ENCODE data around the gene FBXO40. TPM values are rescaled to one million over a fixed set of nuclear protein-coding genes. Genes with fewer than 3 reads are reported as not detected.

Gene FBXO40
- total RNA-seq, 1 donor from 2014 or later, result not detected

DNA sequence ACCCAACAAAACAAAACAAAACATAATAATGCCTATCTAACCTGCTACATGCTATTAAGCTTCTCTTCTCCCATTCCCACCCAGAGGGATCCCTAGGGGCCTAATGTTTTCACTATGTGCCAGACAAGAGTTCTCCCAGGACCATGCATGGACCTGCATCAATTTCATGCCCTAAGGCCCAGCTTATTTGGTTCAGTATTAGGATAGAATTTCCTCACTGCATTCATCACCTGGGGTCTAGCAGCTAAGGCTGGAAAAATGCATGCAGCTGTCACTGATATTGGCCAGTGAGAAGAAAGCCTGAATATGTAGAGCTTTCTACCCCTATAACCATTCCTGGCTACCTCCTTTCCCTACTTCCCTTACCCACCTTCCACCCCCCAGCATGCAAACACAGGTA, 69.6 kb downstream of the FBXO40 start:
- no peak overlapping the region for H3K4me3 ChIP-seq (ENCODE audit: low read depth, low read length)
- peaks cover 2% of the 10 kb centered on the region for H3K36me3 ChIP-seq (ENCODE audit: control insufficient read depth, insufficient read depth, low read length)
- TF ChIP-seq, protein P1, sequence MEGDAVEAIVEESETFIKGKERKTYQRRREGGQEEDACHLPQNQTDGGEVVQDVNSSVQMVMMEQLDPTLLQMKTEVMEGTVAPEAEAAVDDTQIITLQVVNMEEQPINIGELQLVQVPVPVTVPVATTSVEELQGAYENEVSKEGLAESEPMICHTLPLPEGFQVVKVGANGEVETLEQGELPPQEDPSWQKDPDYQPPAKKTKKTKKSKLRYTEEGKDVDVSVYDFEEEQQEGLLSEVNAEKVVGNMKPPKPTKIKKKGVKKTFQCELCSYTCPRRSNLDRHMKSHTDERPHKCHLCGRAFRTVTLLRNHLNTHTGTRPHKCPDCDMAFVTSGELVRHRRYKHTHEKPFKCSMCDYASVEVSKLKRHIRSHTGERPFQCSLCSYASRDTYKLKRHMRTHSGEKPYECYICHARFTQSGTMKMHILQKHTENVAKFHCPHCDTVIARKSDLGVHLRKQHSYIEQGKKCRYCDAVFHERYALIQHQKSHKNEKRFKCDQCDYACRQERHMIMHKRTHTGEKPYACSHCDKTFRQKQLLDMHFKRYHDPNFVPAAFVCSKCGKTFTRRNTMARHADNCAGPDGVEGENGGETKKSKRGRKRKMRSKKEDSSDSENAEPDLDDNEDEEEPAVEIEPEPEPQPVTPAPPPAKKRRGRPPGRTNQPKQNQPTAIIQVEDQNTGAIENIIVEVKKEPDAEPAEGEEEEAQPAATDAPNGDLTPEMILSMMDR (IDR thresholded peaks at IDR 0.05; ENCODE audit: insufficient read depth, low read length, poor library complexity, severe bottlenecking), result no peak
- H3K27me3 ChIP-seq (ENCODE audit: control insufficient read depth, insufficient read depth, low read length), result no peaks in the 10 kb centered on the region
- no peak for DNase-seq (ENCODE audit: low read depth)

DNA sequence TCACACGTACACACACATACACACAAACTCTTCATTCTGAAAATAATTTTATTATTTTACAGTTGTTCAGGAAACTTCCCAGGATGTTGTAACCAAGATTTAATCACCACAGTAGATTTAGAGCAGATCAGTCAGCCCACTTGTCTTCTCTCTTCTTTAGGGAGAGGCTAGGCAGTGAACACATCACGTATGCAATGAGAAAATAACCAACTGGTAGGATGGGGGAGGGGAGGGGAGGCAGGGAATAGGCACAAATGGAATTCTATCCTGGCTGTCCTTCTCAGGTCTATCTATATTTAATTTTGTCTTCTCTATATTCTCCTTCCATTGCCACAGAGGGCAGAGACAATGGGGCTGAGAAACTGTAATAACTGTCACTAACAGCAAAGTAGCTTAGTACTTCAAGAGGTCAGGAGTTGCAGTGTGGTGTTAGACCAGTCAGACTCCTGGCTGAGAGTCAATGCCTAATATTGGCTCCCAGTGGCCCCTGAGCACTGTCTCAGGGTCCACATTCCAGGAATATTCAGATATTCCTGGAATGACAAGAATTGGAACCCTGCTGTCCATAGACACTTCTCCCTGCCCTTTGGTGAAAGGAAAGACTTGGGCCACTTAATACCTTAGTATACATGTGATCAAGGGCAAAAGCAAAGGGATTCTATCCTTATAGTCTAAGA, 70.1 kb downstream of the FBXO40 start:
- no peak for DNase-seq (ENCODE audit: low read depth)
- peaks cover 2% of the 10 kb centered on the region for H3K36me3 ChIP-seq (ENCODE audit: control insufficient read depth, insufficient read depth, low read length)
- H3K27me3 ChIP-seq (ENCODE audit: control insufficient read depth, insufficient read depth, low read length), result no peaks in the 10 kb centered on the region
- TF ChIP-seq, protein P1 (IDR thresholded peaks at IDR 0.05; ENCODE audit: insufficient read depth, low read length, poor library complexity, severe bottlenecking), result no peak
- H3K4me3 ChIP-seq (ENCODE audit: low read depth, low read length), result no peak overlapping the region

DNA sequence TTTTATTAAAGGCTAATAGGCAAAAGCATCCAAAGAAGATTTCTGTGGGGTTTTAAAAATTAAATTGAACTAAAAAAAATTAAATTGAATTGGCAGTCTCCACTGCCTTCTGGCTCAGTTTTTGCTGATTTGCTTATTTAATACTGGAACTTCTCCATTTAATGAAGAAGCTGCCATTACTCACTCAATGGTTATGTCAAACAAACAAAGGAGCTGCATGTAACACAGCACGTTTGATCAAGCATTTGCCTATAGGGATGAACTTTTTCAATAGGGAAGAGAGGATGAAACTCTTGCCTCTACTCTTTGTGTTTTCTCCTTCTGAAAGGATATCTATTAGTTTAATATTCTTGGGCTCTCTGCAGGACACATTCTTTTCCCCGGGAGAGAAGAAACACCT, 72.3 kb downstream of the FBXO40 start:
- no peak overlapping the region for H3K4me3 ChIP-seq (ENCODE audit: low read depth, low read length)
- TF ChIP-seq, protein P1 (IDR thresholded peaks at IDR 0.05; ENCODE audit: insufficient read depth, low read length, poor library complexity, severe bottlenecking), result no peak
- peaks cover 2% of the 10 kb centered on the region for H3K36me3 ChIP-seq (ENCODE audit: control insufficient read depth, insufficient read depth, low read length)
- DNase-seq (ENCODE audit: low read depth), result no peak
- no peaks in the 10 kb centered on the region for H3K27me3 ChIP-seq (ENCODE audit: control insufficient read depth, insufficient read depth, low read length)

DNA sequence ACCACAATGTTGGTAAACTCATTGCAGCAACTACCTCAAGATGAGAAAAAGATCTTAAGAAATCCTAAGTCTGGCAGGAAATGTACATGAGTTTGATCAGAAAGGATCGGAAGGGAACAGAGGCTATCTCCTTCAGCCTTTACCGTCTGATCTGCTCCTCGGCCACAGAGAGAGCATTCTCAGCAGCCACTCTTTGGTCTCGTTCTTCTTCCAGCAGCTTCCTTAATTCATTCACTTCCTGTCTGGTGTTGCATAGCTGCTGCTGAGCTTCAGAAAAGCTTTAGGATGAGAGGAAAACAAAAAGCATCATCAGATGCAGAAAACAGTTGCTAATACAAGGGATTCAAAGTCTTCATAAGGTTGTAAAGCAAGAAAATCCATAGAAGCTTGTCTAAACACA, 74.2 kb downstream of the FBXO40 start:
- H3K27me3 ChIP-seq (ENCODE audit: control insufficient read depth, insufficient read depth, low read length), result no peaks in the 10 kb centered on the region
- no peak overlapping the region for H3K4me3 ChIP-seq (ENCODE audit: low read depth, low read length)
- H3K36me3 ChIP-seq (ENCODE audit: control insufficient read depth, insufficient read depth, low read length), result peaks cover 2% of the 10 kb centered on the region
- DNase-seq (ENCODE audit: low read depth), result no peak
- TF ChIP-seq, protein P1 (IDR thresholded peaks at IDR 0.05; ENCODE audit: insufficient read depth, low read length, poor library complexity, severe bottlenecking), result no peak

DNA sequence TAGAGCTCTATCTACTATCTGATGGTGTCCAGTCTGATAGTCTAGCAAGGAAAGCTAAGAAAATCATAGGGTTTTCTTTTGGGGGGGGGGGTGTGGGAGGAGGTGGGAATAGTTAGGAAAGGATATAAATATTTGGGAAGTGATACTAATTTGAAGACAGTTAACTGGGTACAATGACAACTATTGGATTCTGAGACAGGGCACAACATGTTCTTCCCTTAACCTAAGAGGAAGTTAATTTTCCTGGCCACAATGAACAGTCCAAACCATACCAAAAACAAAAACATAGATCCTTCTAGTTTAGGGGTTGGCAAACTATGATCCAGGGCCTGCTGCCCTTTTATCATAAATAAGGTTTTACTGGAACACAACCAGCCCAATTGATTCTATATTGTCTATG, 77.5 kb downstream of the FBXO40 start:
- Histone ChIP-seq H3K4me3 (ENCODE audit: low read depth, low read length) (no peak overlapping the region), H3K27me3 (ENCODE audit: control insufficient read depth, insufficient read depth, low read length) (no peaks in the 10 kb centered on the region), H3K36me3 (ENCODE audit: control insufficient read depth, insufficient read depth, low read length) (peaks cover 2% of the 10 kb centered on the region)
- TF ChIP-seq, protein P1 (IDR thresholded peaks at IDR 0.05; ENCODE audit: insufficient read depth, low read length, poor library complexity, severe bottlenecking), result no peak
- DNase-seq (ENCODE audit: low read depth), result no peak

DNA sequence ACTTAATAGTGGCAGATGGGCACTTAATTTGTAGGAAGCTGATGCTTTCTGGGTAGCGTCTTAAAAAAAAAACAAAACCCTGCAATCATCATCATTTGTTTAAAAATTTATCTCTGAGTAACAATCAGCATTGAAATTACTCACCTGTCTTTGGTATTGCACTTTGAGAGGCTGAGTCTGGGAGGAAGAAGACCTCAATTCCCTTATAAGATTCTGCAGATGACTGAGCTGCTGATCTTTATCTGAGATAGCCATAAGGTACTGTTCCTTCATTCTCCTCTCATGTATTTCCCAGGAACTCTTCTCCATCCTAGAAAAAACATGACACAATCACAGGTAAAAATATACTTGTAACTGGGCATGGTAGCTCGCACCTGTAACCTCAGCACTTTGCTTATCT, 84.0 kb downstream of the FBXO40 start:
- Histone ChIP-seq H3K4me3 (ENCODE audit: low read depth, low read length) (no peak overlapping the region), H3K36me3 (ENCODE audit: control insufficient read depth, insufficient read depth, low read length) (no peaks in the 10 kb centered on the region), H3K27me3 (ENCODE audit: control insufficient read depth, insufficient read depth, low read length) (no peaks in the 10 kb centered on the region)
- TF ChIP-seq, protein P1 (IDR thresholded peaks at IDR 0.05; ENCODE audit: insufficient read depth, low read length, poor library complexity, severe bottlenecking), result no peak
- no peak for DNase-seq (ENCODE audit: low read depth)

Measured in kidney epithelial cell (primary cell).